Endothelial cell (in vitro differentiated cells): ENCODE measurements around the gene PSMD10. TPM values are rescaled to one million over a fixed set of nuclear protein-coding genes. Genes with fewer than 3 reads are reported as not detected.

Source experiments
- DNase-seq: peaks from one replicate; pipeline ENCODE4 v3.0.0; 2021; ENCODE audit warnings: low spot score
- H3K27ac Mint-ChIP-seq: one replicate; pipeline ENCODE4 v1.8.0; 2021; ENCODE audit warnings: mixed read lengths, inconsistent platforms; ENCODE audit not compliant: unreplicated experiment
- H3K27me3 Mint-ChIP-seq: one replicate; pipeline ENCODE4 v1.8.0; 2021; ENCODE audit warnings: mild to moderate bottlenecking, moderate library complexity, mixed read lengths, inconsistent platforms; ENCODE audit not compliant: unreplicated experiment
- H3K36me3 Mint-ChIP-seq: one replicate; pipeline ENCODE4 v1.8.0; 2021; ENCODE audit warnings: mild to moderate bottlenecking, low read depth, mixed read lengths, inconsistent platforms; ENCODE audit not compliant: unreplicated experiment
- H3K4me1 Mint-ChIP-seq: one replicate; pipeline ENCODE4 v1.8.0; 2021; ENCODE audit warnings: mild to moderate bottlenecking, mixed read lengths, inconsistent platforms; ENCODE audit not compliant: unreplicated experiment
- H3K4me3 Mint-ChIP-seq: one replicate; pipeline ENCODE4 v1.8.0; 2021; ENCODE audit warnings: mild to moderate bottlenecking, mixed read lengths, inconsistent platforms; ENCODE audit not compliant: unreplicated experiment
- H3K9me3 Mint-ChIP-seq: one replicate; pipeline ENCODE4 v1.8.0; 2021; ENCODE audit warnings: mixed read lengths, inconsistent platforms; ENCODE audit not compliant: unreplicated experiment
- total RNA-seq: library from RNA; stranded (reverse); fragmentation: NEBNext Ultra II Directional; extraction: Animal tissue kit (Norgen Biotek cat#: 25700); gene quantifications from one replicate; pipeline ENCODE4 v1.2.1, GENCODE V29; 2021; ENCODE audit not compliant: unreplicated experiment
- TF ChIP-seq, protein P1 (sequence below): fragments of 200-600 bp; sonication (generic); IDR thresholded peaks from one replicate; pipeline ENCODE4 v1.5.0; 2021; ENCODE audit warnings: antibody characterized with exemption; ENCODE audit not compliant: unreplicated experiment

The PSMD10 gene
- total RNA-seq, 1 donor from 2014 or later, result 49.2 TPM

- H3K9me3 Mint-ChIP-seq, result no peaks in the 10 kb centered on the region
- no peak overlapping the region for H3K27ac Mint-ChIP-seq
- H3K27me3 Mint-ChIP-seq, result no peaks in the 10 kb centered on the region
- TF ChIP-seq, protein P1, sequence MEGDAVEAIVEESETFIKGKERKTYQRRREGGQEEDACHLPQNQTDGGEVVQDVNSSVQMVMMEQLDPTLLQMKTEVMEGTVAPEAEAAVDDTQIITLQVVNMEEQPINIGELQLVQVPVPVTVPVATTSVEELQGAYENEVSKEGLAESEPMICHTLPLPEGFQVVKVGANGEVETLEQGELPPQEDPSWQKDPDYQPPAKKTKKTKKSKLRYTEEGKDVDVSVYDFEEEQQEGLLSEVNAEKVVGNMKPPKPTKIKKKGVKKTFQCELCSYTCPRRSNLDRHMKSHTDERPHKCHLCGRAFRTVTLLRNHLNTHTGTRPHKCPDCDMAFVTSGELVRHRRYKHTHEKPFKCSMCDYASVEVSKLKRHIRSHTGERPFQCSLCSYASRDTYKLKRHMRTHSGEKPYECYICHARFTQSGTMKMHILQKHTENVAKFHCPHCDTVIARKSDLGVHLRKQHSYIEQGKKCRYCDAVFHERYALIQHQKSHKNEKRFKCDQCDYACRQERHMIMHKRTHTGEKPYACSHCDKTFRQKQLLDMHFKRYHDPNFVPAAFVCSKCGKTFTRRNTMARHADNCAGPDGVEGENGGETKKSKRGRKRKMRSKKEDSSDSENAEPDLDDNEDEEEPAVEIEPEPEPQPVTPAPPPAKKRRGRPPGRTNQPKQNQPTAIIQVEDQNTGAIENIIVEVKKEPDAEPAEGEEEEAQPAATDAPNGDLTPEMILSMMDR, result no peak
- no peak overlapping the region for H3K4me3 Mint-ChIP-seq
- no peak for DNase-seq
- H3K36me3 Mint-ChIP-seq, result no peaks in the 10 kb centered on the region
- no peaks in the 10 kb centered on the region for H3K4me1 Mint-ChIP-seq
Measured at GRCh38 chrX:108049649-108050048, 41.7 kb downstream of the PSMD10 start.

GRCh38 chrX:108044554-108045256 lies 46.6 kb downstream of the PSMD10 start, which contains the start of gene VSIG1:
VSIG1 (plus strand) TSS chrX:108045065; CDS start chrX:108045131, 66 bp downstream.
- Mint-ChIP-seq H3K27ac (no peak within 1 kb of the TSS), H3K4me3 (no peak within 1 kb of the TSS), H3K36me3 (no peaks in the 10 kb centered on the region), H3K4me1 (no peaks in the 10 kb centered on the region), H3K27me3 (no peaks in the 10 kb centered on the region), H3K9me3 (no peaks in the 10 kb centered on the region)
- TF ChIP-seq, protein P1, result no peak
- no peak for DNase-seq

DNA sequence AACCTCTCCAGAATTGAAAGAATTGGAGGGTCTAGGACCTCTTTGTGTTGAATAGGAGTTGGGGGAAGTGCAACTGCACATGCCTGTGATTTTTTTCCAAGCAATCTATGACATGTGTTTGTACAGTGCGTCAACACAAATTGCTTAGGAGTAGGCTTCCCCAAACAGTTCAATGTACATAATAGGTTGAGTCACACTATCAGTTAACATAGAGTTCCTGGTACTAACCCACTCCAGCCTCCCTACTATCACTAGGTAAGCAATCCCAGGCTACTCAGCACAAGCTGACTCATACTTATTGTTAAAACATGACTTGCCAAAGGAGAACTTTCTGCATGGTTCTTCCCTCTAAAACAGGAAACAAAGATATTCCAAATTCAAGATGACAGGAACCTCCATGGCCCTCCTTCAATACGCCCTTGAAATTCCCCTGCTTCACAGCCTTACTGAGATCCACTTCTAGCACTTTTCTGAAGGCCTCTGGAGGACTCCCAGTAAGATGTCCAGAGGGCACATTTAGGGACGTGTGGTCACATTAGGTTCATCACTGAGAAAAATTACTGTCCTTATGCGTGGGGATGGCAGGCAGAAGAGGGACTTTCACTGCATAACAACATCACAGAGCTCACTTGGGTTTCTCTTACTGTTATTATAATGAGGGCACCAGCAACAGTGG lies 54.9 kb downstream of the PSMD10 start:
- H3K27me3 Mint-ChIP-seq, result no peaks in the 10 kb centered on the region
- H3K9me3 Mint-ChIP-seq, result no peaks in the 10 kb centered on the region
- no peak overlapping the region for H3K4me3 Mint-ChIP-seq
- no peak overlapping the region for H3K27ac Mint-ChIP-seq
- no peaks in the 10 kb centered on the region for H3K36me3 Mint-ChIP-seq
- H3K4me1 Mint-ChIP-seq, result no peaks in the 10 kb centered on the region
- TF ChIP-seq, protein P1, result no peak
- no peak for DNase-seq

- H3K9me3 Mint-ChIP-seq, result no peaks in the 10 kb centered on the region
- H3K27ac Mint-ChIP-seq, result no peak overlapping the region
- H3K36me3 Mint-ChIP-seq, result no peaks in the 10 kb centered on the region
- TF ChIP-seq, protein P1, result no peak
- DNase-seq, result no peak
- H3K27me3 Mint-ChIP-seq, result no peaks in the 10 kb centered on the region
- H3K4me1 Mint-ChIP-seq, result no peaks in the 10 kb centered on the region
- no peak overlapping the region for H3K4me3 Mint-ChIP-seq
Measured at GRCh38 chrX:108034725-108035124, 56.6 kb downstream of the PSMD10 start.

Other genes starting within 250 kb of the PSMD10 start
- not detected for gene TEX13B, start 109.2 kb downstream of the PSMD10 start, total RNA-seq
- 0.56 TPM for gene VSIG1, start 46.5 kb downstream of the PSMD10 start, total RNA-seq
- gene ATG4A, start 236 bp upstream of the PSMD10 start, total RNA-seq, result 23.4 TPM